OCI-LY1 (cell line): ENCODE data around the gene MAGI2.

ENCODE experiments used
- H2AFZ ChIP-seq: fragments of 200-600 bp; sonication (generic), shearing (Covaris generic); 2 replicates; pipeline ENCODE4 v1.6.0; 2014; ENCODE audit warnings: antibody characterized with exemption, mild to moderate bottlenecking, low read length
- H3F3A ChIP-seq: fragments of 200-600 bp; sonication (generic), shearing (Covaris generic); 2 replicates; pipeline ENCODE4 v1.6.0; 2014; ENCODE audit warnings: mild to moderate bottlenecking, antibody characterized with exemption, low read length, moderate library complexity; ENCODE audit not compliant: insufficient read depth
- H3K27ac ChIP-seq: fragments of 200-600 bp; sonication (generic); 2 replicates; pipeline ENCODE4 v1.5.1; 2014; ENCODE audit warnings: low read length, mixed run types, mild to moderate bottlenecking, low read depth; ENCODE audit not compliant: poor library complexity, severe bottlenecking
- H3K27me3 ChIP-seq: fragments of 200-600 bp; sonication (generic); 2 replicates; pipeline ENCODE4 v1.6.0; 2014; ENCODE audit warnings: antibody characterized with exemption, mild to moderate bottlenecking, low read length, moderate library complexity; ENCODE audit not compliant: insufficient read depth
- H3K36me3 ChIP-seq: fragments of 200-600 bp; sonication (generic); 2 replicates; pipeline ENCODE4 v1.6.1; 2014; ENCODE audit warnings: mild to moderate bottlenecking, antibody characterized with exemption, low read length, moderate library complexity, mixed read lengths; ENCODE audit not compliant: insufficient read depth
- H3K4me1 ChIP-seq: fragments of 200-600 bp; sonication (generic); 2 replicates; pipeline ENCODE4 v1.5.1; 2014; ENCODE audit warnings: mild to moderate bottlenecking, low read length, moderate library complexity; ENCODE audit not compliant: insufficient read depth, severe bottlenecking
- H3K4me2 ChIP-seq: fragments of 200-600 bp; sonication (generic), shearing (Covaris generic); 2 replicates; pipeline ENCODE4 v1.6.1; 2014; ENCODE audit warnings: low read length
- H3K4me3 ChIP-seq: fragments of 200-600 bp; sonication (generic); 2 replicates; pipeline ENCODE4 v1.5.1; 2014; ENCODE audit warnings: low read length, low read depth, mild to moderate bottlenecking, mixed read lengths; ENCODE audit not compliant: poor library complexity, severe bottlenecking
- H3K79me2 ChIP-seq: fragments of 200-600 bp; shearing (Covaris generic); 2 replicates; pipeline ENCODE4 v1.6.1; 2016; ENCODE audit warnings: mixed run types, low read length, mixed read lengths; ENCODE audit not compliant: insufficient read depth
- H3K9ac ChIP-seq: fragments of 200-600 bp; sonication (generic), shearing (Covaris generic); 2 replicates; pipeline ENCODE4 v1.6.1; 2014; ENCODE audit warnings: mild to moderate bottlenecking, low read length, mixed read lengths
- H3K9me2 ChIP-seq: fragments of 200-600 bp; sonication (generic), shearing (Covaris generic); 2 replicates; pipeline ENCODE4 v1.6.1; 2014; ENCODE audit warnings: low read depth, mild to moderate bottlenecking, low read length, mixed read lengths
- H3K9me3 ChIP-seq: fragments of 200-600 bp; shearing (Covaris generic); 2 replicates; pipeline ENCODE4 v1.6.1; 2014; ENCODE audit warnings: low read length, mixed read lengths
- H4K20me1 ChIP-seq: fragments of 200-600 bp; sonication (generic), shearing (Covaris generic); 2 replicates; pipeline ENCODE4 v1.6.0; 2016; ENCODE audit warnings: mild to moderate bottlenecking, low read length; ENCODE audit not compliant: insufficient read depth
- CTCF ChIP-seq: fragments of 200-600 bp; sonication (generic), shearing (Covaris generic); IDR thresholded peaks from 2 replicates; pipeline ENCODE4 v1.5.1; 2017; ENCODE audit warnings: mild to moderate bottlenecking, antibody characterized with exemption, low read length, moderate library complexity, mixed read lengths
- EZH2 ChIP-seq: fragments of 200-600 bp; sonication (generic), shearing (Covaris generic); IDR thresholded peaks from 2 replicates; pipeline ENCODE4 v1.8.0; 2017; ENCODE audit warnings: borderline replicate concordance, mixed run types, mild to moderate bottlenecking, antibody characterized with exemption, low read length, moderate library complexity, mixed read lengths

Gene MAGI2

GRCh38 chr7:78649976-78650375 is 803.5 kb downstream of the MAGI2 start:
- Histone ChIP-seq H2AFZ (no peak overlapping the region), H3K9ac (no peak overlapping the region), H3K27me3 (no peaks in the 10 kb centered on the region), H3K9me3 (no peaks in the 10 kb centered on the region), H3K27ac (no peak overlapping the region), H3K36me3 (no peaks in the 10 kb centered on the region), H3K4me2 (no peak overlapping the region), H3K4me3 (no peak overlapping the region), H3K79me2 (no peaks in the 10 kb centered on the region), H3K4me1 (no peaks in the 10 kb centered on the region), H3K9me2 (no peaks in the 10 kb centered on the region), H4K20me1 (no peaks in the 10 kb centered on the region), H3F3A (no peaks in the 10 kb centered on the region)
- TF ChIP-seq EZH2 (no peak), CTCF (no peak)

DNA sequence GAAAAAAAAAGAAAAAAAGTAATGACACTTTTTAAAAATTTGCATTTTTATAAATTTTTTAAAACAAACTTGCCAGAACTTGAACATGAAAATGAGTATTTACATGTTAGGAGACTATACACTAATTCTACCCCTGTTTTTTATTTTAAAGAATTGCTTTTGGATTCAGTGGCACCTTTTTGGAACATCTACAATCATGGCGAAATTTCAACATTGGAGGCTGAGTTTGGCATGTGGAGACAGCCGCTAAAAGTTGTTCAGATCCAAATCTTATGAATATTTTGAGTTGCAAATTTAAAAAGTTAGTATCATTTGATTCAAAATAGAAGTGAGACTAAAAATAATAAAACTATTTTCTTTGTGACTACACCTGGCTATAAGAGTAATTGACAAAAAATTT is 804.2 kb downstream of the MAGI2 start:
- Histone ChIP-seq H3K79me2 (no peaks in the 10 kb centered on the region), H3K9me3 (no peaks in the 10 kb centered on the region), H3K9me2 (no peaks in the 10 kb centered on the region), H4K20me1 (no peaks in the 10 kb centered on the region), H3K27me3 (no peaks in the 10 kb centered on the region), H3K36me3 (no peaks in the 10 kb centered on the region), H2AFZ (no peak overlapping the region), H3K9ac (no peak overlapping the region), H3K4me2 (no peak overlapping the region), H3F3A (no peaks in the 10 kb centered on the region), H3K4me1 (no peaks in the 10 kb centered on the region), H3K4me3 (no peak overlapping the region), H3K27ac (no peak overlapping the region)
- no peak for TF ChIP-seq CTCF
- TF ChIP-seq EZH2 = no peak

DNA sequence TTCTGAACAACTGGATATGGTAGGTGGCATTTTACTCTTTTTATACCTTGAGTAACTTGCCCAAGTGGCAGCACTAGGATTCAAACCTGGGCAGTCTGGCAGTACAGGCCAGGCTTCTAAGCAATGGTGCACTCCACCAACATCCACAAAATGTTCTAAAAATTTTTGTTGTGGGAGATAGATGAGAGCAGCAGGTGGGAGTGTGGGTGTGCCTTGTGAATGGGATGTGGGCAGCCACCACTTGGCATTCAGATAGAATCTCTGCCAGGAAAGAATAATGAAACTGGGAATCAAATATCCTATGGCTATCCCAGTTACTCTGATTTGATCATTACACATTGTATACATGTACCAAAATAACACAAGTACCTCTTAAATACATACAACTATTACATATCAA is 810.7 kb downstream of the MAGI2 start:
- H2AFZ ChIP-seq = no peak overlapping the region
- H3F3A ChIP-seq = no peaks in the 10 kb centered on the region
- H3K4me2 ChIP-seq = no peak overlapping the region
- no peaks in the 10 kb centered on the region for H3K27me3 ChIP-seq
- no peak overlapping the region for H3K4me3 ChIP-seq
- no peak overlapping the region for H3K9ac ChIP-seq
- no peaks in the 10 kb centered on the region for H3K9me2 ChIP-seq
- H3K9me3 ChIP-seq = no peaks in the 10 kb centered on the region
- H3K79me2 ChIP-seq = no peaks in the 10 kb centered on the region
- H3K27ac ChIP-seq = no peak overlapping the region
- H4K20me1 ChIP-seq = no peaks in the 10 kb centered on the region
- H3K4me1 ChIP-seq = no peaks in the 10 kb centered on the region
- H3K36me3 ChIP-seq = no peaks in the 10 kb centered on the region
- no peak for TF ChIP-seq CTCF
- no peak for TF ChIP-seq EZH2
